Measurements from ENCODE around the gene OR51D1.

The OR51D1 gene

GRCh38 chr11:4645974-4646373 is 8.7 kb downstream of the OR51D1 start:
- no peak for DNase-seq (ENCODE audit: low spot score)

GRCh38 chr11:4647766-4648165 is 10.5 kb downstream of the OR51D1 start:
- no peak for DNase-seq (ENCODE audit: low spot score)

- DNase-seq (ENCODE audit: low spot score): no peak
Measured at GRCh38 chr11:4654635-4655369, 17.5 kb downstream of the OR51D1 start.

- DNase-seq (ENCODE audit: low spot score): no peak
Measured at GRCh38 chr11:4658629-4659445, 21.6 kb downstream of the OR51D1 start.

- DNase-seq (ENCODE audit: low spot score): no peak
Measured at GRCh38 chr11:4662876-4663275, 25.6 kb downstream of the OR51D1 start.

GRCh38 chr11:4664183-4664582 is 26.9 kb downstream of the OR51D1 start:
- no peak for DNase-seq (ENCODE audit: low spot score)

- no peak for DNase-seq (ENCODE audit: low spot score)
Measured at GRCh38 chr11:4664786-4665185, 27.5 kb downstream of the OR51D1 start.

- DNase-seq (ENCODE audit: low spot score): peak; percentile 42
Measured at GRCh38 chr11:4665424-4665823, 28.1 kb downstream of the OR51D1 start.

GRCh38 chr11:4671741-4672140 is 34.5 kb downstream of the OR51D1 start:
- DNase-seq (ENCODE audit: low spot score): no peak

GRCh38 chr11:4672470-4672869 is 35.2 kb downstream of the OR51D1 start:
- no peak for DNase-seq (ENCODE audit: low spot score)

- no peak for DNase-seq (ENCODE audit: low spot score)
Measured at GRCh38 chr11:4673781-4674180, 36.5 kb downstream of the OR51D1 start.

GRCh38 chr11:4677948-4678347 is 40.7 kb downstream of the OR51D1 start:
- no peak for DNase-seq (ENCODE audit: low spot score)

- DNase-seq (ENCODE audit: low spot score): no peak
Measured at GRCh38 chr11:4680341-4680740, 43.1 kb downstream of the OR51D1 start.

- peak; percentile 18 for DNase-seq (ENCODE audit: low spot score)
Measured at GRCh38 chr11:4682623-4683419, 45.5 kb downstream of the OR51D1 start.

- no peak for DNase-seq (ENCODE audit: low spot score)
Measured at GRCh38 chr11:4684631-4685285, 47.5 kb downstream of the OR51D1 start.

Data from hepatic stellate cell (primary cell).